HG03039 (cell line): Measurements from ENCODE around the gene RRP36.

Source experiments
- ATAC-seq: cut with Tn5 transposase; IDR thresholded peaks from one replicate; pipeline ENCODE4 v1.9.1; 2021; ENCODE audit warnings: mild to moderate bottlenecking, moderate library complexity; ENCODE audit not compliant: unreplicated experiment

Gene RRP36

DNA sequence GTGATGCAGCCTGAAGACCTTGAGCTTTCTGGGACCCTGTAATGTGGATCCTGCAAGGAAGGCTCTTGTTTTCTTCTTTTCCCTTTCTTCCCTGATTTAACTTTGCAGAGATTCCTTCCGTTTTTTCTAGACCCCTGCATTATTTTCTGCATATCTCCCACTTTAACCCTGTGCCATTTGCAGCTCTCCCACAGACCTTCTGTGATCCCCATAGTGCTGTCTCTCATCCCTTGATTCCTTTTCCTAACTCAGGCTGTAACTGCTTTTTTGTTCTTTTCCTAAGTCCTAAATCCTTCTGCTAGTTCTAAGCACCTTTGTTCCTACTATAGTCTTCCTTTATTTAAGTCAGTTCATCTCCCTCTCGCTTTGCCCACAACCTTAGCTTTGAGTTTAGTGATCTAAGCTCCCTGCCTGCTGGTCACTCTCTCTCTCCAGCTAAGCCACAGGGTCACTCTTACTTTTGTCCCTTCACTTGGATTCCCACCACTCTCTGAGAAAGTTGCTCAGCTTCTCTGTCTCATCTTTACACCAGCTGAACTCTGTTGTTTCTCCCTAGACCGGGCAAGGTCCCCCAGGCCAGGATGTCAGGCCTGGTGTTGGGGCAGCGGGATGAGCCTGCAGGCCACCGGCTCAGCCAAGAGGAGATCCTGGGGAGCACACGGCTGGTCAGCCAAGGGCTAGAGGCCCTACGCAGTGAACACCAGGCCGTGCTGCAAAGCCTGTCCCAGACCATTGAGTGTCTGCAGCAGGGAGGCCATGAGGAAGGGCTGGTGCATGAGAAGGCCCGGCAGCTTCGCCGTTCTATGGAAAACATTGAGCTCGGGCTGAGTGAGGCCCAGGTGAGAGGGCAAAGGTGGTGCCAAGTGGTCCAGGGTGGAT is 39.6 kb downstream of the RRP36 start:
- no peak for ATAC-seq

DNA sequence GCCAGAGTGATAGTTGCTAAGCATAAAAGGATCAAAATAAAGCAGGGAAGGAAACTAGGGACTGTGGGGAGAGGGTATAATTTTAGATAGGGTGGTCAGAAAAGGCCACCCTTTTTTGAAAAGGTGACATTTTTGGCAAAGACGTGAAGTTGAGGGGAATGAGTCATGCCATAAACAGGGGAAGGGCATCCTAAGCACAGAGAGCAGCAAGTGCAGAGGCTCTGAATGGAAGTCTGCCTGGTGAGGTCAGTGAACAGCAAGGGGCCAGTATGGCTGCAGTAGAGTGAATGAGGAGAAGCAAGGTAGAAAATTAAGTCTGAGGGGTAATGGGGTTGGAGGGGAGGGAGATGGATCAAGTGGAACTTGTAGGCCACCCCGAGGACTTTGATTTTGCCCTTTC is 40.4 kb downstream of the RRP36 start:
- no peak for ATAC-seq

DNA sequence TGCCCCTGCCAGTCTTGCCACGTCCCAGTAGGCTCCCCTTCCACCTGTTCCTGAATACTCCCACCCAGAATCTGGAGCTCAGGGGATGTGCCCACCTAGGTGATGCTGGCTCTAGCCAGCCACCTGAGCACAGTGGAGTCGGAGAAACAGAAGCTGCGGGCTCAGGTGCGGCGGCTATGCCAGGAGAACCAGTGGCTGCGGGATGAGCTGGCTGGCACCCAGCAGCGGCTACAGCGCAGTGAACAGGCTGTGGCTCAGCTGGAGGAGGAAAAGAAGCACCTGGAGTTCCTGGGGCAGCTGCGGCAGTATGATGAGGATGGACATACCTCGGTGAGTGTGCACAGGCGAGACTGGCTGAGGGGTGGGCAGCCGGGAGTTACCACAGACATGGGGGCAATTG is 41.4 kb downstream of the RRP36 start:
- no peak for ATAC-seq

DNA sequence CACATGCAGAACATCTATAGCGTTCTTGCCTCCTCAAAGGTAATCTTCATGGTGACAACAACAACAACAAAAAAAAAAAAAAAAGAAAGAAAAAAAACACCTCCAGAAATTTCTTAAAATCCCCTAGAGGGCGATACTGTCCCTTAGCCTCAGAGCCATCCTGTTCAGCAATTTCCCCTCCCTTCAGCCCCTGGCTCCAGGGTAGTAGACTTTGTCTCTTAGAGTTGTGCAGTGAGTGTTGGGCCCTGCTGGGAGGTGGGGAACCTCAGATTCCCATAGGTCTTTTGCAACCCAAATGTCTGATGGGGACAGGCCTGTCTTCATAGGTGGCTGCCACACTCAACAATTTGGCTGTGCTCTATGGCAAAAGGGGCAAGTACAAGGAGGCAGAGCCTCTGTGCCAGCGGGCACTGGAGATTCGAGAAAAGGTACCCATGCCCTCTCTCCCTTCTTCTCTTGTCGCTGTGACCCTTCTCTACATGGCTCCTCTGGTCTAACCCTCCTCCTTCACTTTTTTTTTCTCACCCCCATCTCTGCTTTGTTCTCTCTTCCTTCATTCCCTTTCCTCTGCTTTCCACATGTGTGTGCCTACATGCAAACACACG is 48.7 kb downstream of the RRP36 start:
- ATAC-seq = no peak

DNA sequence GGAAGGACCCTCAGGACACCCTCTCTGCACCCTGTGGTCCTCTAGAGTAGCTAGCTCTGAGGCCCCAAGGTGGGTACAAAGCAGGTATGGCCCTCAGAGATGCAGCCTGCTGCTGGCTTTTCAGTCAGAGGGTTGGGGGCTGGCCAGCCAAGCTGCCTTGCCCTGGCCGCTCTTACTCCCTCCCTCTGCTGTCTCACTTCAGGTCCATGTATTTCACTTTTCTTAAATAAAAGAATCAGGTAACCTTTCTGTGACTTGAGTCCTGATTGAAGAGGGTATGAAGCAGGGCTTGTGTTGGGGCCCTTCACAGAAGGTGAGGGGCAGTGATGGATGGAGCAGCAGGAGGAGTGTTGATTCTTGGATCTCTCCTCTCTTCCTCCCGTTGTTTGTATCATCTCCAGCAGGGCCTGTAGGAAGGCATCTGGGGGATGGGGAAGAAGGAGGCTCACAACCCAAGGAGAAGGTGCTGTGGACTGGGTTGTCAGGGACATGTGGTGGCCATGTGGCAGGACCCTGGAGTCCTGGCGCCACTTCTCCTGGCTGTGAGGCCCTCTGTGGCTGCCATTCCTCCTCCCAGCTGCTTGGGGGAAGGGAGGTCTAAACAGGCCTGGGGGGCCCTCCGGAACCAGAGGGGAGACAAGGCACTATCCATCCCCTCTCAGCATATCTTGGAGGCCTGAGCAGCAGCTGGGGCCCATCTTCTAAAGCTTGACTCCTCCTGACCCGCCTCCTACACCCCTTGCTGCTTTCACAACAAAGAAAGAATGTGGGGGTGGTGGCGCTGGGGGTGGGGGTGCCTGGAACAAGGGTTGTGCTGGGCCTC is 53.6 kb downstream of the RRP36 start:
- ATAC-seq = no peak

DNA sequence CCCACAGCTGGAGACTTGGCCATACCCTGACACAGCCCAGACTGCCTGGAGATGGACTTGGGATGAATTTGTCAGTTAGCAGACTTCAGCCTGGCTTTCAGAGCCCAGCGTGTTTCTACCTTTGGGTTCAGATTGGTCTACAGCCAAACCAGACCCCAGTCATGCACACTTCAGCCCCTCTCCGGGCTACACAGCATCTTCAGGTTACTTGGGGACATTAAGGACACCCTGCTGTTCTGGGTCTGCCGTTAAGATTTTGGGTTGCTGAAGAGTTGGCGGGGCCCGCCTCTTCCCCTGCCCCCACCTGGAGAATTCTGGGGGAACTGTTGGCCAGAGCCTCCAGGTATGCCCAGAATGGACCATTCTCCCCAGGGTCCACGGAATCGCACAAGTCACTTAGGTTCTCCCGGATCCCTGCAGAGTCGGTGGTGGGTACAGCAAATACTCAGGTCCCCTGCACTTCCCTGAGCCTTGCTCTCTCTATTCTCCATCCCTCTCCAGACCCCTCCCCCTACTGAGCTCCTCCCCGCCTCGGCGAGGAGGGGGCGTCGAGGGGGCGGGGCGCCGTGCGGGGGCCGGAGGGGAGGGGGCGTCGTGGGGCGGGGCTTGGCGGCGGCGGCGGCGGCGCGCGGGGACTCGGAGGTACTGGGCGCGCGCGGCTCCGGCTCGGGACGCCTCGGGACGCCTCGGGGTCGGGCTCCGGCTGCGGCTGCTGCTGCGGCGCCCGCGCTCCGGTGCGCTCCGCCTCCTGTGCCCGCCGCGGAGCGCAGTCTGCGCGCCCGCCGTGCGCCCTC is 54.4 kb downstream of the RRP36 start, which contains the start of gene PTK7:
Gene PTK7 (plus strand): TSS at position 645 of the 794 bp plus-strand sequence. CDS start 175 bp downstream, outside the sequence.
- ATAC-seq = no peak

DNA sequence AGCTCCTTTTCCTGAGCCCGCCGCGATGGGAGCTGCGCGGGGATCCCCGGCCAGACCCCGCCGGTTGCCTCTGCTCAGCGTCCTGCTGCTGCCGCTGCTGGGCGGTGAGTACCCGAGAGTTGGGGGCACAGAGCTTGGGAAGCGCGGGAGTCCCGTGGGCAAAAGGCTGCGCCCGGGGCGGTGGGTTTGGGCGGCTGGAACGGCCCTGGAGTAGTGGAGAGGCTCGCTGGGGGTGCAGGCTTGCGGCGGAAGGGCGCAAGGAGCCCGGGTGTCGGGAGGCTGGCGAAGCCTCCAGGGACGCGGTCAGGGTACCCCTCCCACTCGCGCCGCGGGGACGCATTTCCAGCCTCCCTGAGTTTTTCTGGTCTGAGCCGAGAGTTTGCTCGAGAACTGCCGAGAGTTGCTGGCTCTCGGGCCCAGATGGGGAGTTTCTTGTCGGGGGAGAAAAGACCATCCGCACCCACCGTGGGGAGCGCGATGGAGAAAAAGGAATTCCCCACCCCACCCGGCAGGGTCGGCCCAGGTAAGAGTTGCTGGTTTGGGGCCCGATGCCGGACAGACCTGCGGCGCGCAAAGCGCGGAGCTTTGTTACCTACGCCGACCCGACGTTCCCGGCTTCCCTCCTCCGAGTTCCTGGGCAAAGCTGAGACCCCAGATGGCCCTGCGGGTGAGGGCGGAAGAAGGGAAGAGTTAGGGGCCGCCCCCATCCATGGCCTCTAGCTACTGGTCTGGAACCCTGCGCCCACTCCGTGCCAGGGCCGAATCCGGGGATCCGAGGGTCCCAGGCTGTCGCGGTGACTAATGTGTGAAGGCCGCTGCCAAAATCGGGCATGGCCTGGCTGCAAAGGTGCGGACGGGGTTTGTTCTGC is 55.3 kb downstream of the RRP36 start:
- no peak for ATAC-seq

DNA sequence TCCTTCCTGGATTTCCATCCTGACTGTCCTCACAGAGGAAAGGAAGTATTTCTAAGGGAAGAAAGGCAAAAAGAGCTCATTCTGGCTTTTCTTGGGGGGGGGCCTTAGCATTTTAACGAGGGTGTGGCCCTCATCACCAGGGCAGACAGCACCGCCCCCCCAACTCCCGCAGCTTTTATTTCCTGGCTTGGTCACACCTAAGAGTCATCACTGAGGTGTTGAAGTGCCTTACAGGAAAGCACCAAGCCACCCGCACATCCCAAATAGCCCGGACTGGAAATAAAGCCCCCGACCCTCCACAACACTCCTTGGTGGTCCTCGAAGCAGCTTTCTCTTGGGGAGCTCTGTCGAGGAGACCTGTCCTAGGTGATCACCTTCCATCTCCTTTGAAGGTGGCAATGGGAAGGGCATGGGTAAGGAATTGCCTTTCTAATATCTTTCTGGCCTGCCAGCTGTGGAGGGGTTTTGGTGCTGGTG is 55.9 kb downstream of the RRP36 start:
- no peak for ATAC-seq

DNA sequence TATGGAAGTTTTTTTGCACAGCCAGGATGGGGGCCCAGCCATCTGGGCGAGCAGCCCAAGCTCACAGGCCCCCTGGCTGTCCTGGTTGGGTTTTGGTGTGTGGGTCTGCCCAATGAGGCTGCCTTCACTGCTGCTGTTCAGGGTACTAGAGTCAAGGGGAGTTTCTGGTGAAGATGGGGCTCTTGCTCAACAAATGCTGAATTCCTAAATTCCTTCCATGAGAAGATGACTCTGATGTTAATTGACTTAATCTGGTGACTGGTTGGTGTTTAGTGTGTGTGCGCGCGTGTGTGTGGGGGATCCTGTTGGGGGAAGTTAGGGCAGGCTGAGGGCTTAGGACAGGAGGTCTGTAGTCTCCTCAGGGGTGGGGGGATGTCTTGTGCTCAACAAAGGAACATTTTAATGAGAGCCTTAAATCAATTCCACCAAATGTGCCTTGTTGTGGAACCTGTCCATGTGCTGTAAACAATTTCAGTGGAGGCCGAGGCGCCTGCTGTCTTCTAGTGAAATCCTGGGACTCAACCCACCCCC is 56.6 kb downstream of the RRP36 start:
- no peak for ATAC-seq

DNA sequence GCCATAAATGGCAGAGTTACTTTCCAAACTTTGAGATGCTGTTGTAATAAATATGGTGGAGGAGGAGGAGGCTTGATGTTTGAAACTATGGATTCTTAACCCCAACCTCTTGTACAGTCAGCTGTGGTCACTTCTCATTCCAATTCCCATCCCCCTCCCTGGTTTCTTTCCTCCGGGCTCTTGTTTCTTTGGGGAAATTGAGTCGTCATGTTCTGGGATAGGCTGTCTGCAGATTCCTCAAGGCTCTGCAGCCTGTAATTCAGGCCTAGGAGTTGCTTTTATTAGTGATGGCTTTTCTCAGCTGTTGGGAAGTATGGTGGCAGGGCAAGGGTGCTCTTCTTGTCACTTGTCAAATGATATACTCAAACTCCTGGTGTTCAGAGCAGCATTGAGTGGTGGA is 57.3 kb downstream of the RRP36 start:
- no peak for ATAC-seq
